H9 (cell line): ENCODE results near the gene ATP6AP1. TPM values are rescaled to one million over a fixed set of nuclear protein-coding genes. Genes with fewer than 3 reads are reported as not detected.

Source experiments
- DNase-seq: peaks from one replicate; pipeline ENCODE4 v3.0.0-alpha.2; 2017
- H2AFZ ChIP-seq: one replicate; pipeline ENCODE4 v1.6.1; 2013; ENCODE audit warnings: mild to moderate bottlenecking, low read length, control low read depth, moderate library complexity
- H2AK5ac ChIP-seq: 2 replicates; pipeline ENCODE4 v1.6.1; 2013; ENCODE audit warnings: low read length, control low read depth, mixed read lengths; ENCODE audit not compliant: insufficient read length
- H2BK120ac ChIP-seq: one replicate; pipeline ENCODE4 v1.6.1; 2013; ENCODE audit warnings: low read depth, mild to moderate bottlenecking, low read length, control low read depth, inconsistent platforms; ENCODE audit not compliant: poor library complexity, severe bottlenecking
- H2BK12ac ChIP-seq: 2 replicates; pipeline ENCODE4 v1.6.1; 2013; ENCODE audit warnings: low read length, control low read depth, mixed read lengths, low read depth; ENCODE audit not compliant: insufficient read length
- H2BK15ac ChIP-seq: 2 replicates; pipeline ENCODE4 v1.6.1; 2013; ENCODE audit warnings: low read depth, low read length, control low read depth
- H2BK20ac ChIP-seq: one replicate; pipeline ENCODE4 v1.6.1; 2013; ENCODE audit warnings: low read depth, mild to moderate bottlenecking, low read length, control low read depth, inconsistent platforms; ENCODE audit not compliant: poor library complexity, severe bottlenecking
- H2BK5ac ChIP-seq: 2 replicates; pipeline ENCODE4 v1.6.1; 2013; ENCODE audit warnings: low read length, control low read depth, mixed read lengths; ENCODE audit not compliant: insufficient read length
- H3K14ac ChIP-seq: 2 replicates; pipeline ENCODE4 v1.6.1; 2013; ENCODE audit warnings: low read length, control low read depth; ENCODE audit not compliant: insufficient read depth
- H3K18ac ChIP-seq: 2 replicates; pipeline ENCODE4 v1.6.1; 2013; ENCODE audit warnings: low read depth, mild to moderate bottlenecking, mixed read lengths, low read length, control low read depth; ENCODE audit not compliant: insufficient read length
- H3K23ac ChIP-seq: 2 replicates; pipeline ENCODE4 v1.6.1; 2013; ENCODE audit warnings: low read length, control low read depth, mixed read lengths, low read depth; ENCODE audit not compliant: insufficient read length
- H3K23me2 ChIP-seq: 2 replicates; pipeline ENCODE4 v1.6.1; 2013; ENCODE audit warnings: low read depth, mild to moderate bottlenecking, mixed read lengths, low read length, control low read depth; ENCODE audit not compliant: insufficient read length, poor library complexity, severe bottlenecking
- H3K27ac ChIP-seq: 2 replicates; pipeline ENCODE4 v1.5.1; 2013; ENCODE audit warnings: low read length, control low read depth, mixed read lengths, low read depth; ENCODE audit not compliant: insufficient read length
- H3K27me3 ChIP-seq: 2 replicates; pipeline ENCODE4 v1.6.1; 2013; ENCODE audit warnings: low read length, control low read depth, inconsistent platforms; ENCODE audit not compliant: insufficient read depth
- H3K4ac ChIP-seq: 2 replicates; pipeline ENCODE4 v1.6.1; 2013; ENCODE audit warnings: low read depth, mild to moderate bottlenecking, control low read depth, inconsistent platforms, low read length, moderate library complexity
- H3K4me1 ChIP-seq: 2 replicates; pipeline ENCODE4 v1.6.1; 2013; ENCODE audit warnings: low read length, control low read depth, inconsistent platforms; ENCODE audit not compliant: insufficient read depth
- H3K4me2 ChIP-seq: 2 replicates; pipeline ENCODE4 v1.6.1; 2013; ENCODE audit warnings: low read length, control low read depth, mixed read lengths; ENCODE audit not compliant: insufficient read length, insufficient read depth
- H3K56ac ChIP-seq: 2 replicates; pipeline ENCODE4 v1.6.1; 2013; ENCODE audit warnings: low read depth, mild to moderate bottlenecking, mixed read lengths, low read length, control low read depth; ENCODE audit not compliant: insufficient read length
- H3K79me1 ChIP-seq: 2 replicates; pipeline ENCODE4 v1.6.1; 2013; ENCODE audit warnings: low read depth, mild to moderate bottlenecking, moderate library complexity, low read length, control low read depth, inconsistent platforms; ENCODE audit not compliant: insufficient read depth, poor library complexity, severe bottlenecking
- H3K79me2 ChIP-seq: 2 replicates; pipeline ENCODE4 v1.6.1; 2013; ENCODE audit warnings: low read length, control low read depth, inconsistent platforms; ENCODE audit not compliant: insufficient read depth
- H3K9ac ChIP-seq: 2 replicates; pipeline ENCODE4 v1.6.1; 2013; ENCODE audit warnings: low read length, control low read depth, mixed read lengths; ENCODE audit not compliant: insufficient read length; ENCODE audit errors: extremely low read depth
- H3K9me3 ChIP-seq: one replicate; pipeline ENCODE4 v1.6.1; 2013; ENCODE audit warnings: low read depth, low read length, inconsistent platforms; ENCODE audit not compliant: control insufficient read depth
- H3T11ph ChIP-seq: one replicate; pipeline ENCODE4 v1.6.1; 2013; ENCODE audit warnings: mild to moderate bottlenecking, low read length, control low read depth, inconsistent platforms
- H4K20me1 ChIP-seq: one replicate; pipeline ENCODE4 v1.6.1; 2013; ENCODE audit not compliant: control insufficient read depth, insufficient read length, insufficient read depth
- H4K5ac ChIP-seq: 2 replicates; pipeline ENCODE4 v1.6.1; 2013; ENCODE audit warnings: low read depth, mild to moderate bottlenecking, mixed read lengths, low read length, control low read depth; ENCODE audit not compliant: insufficient read length
- H4K8ac ChIP-seq: replicated peaks from 2 replicates; pipeline ENCODE4 v1.6.1; 2013; ENCODE audit warnings: low read length, control low read depth, mixed read lengths, low read depth; ENCODE audit not compliant: insufficient read length
- H4K91ac ChIP-seq: 2 replicates; pipeline ENCODE4 v1.6.1; 2013; ENCODE audit warnings: low read depth, mild to moderate bottlenecking, moderate library complexity, mixed read lengths, low read length, control low read depth; ENCODE audit not compliant: insufficient read length
- H3K27ac Mint-ChIP-seq, 3 experiments: 2 replicates in 2 of 3; 3 replicates in 1 of 3; pipeline ENCODE4 v1.8.0; 2020 to 2021; ENCODE audit warnings: mixed read lengths in 3 of 3, mild to moderate bottlenecking in 1 of 3, moderate library complexity in 1 of 3
- H3K27me3 Mint-ChIP-seq: 2 replicates; pipeline ENCODE4 v1.8.0; 2021; ENCODE audit warnings: low read depth, mild to moderate bottlenecking, moderate library complexity, mixed read lengths
- H3K36me3 Mint-ChIP-seq, 3 experiments: 2 replicates in 2 of 3; 3 replicates in 1 of 3; pipeline ENCODE4 v1.8.0; 2020 to 2021; ENCODE audit warnings: low read depth in 3 of 3, mixed read lengths in 3 of 3; ENCODE audit not compliant: insufficient read depth in 1 of 3
- H3K4me1 Mint-ChIP-seq, 2 experiments: 2 replicates each; pipeline ENCODE4 v1.8.0; 2020; ENCODE audit warnings: mixed read lengths in 2 of 2
- H3K4me3 Mint-ChIP-seq, 2 experiments: 2 replicates in 1 of 2; 3 replicates in 1 of 2; pipeline ENCODE4 v1.8.0; 2020 to 2021; ENCODE audit warnings: mild to moderate bottlenecking in 2 of 2, mixed read lengths in 2 of 2, moderate library complexity in 1 of 2
- H3K9me3 Mint-ChIP-seq, 2 experiments: 2 replicates in 1 of 2; 3 replicates in 1 of 2; pipeline ENCODE4 v1.8.0; 2020; ENCODE audit warnings: mild to moderate bottlenecking in 2 of 2, mixed read lengths in 2 of 2, moderate library complexity in 1 of 2
- CTCF ChIP-seq: fragments of 200-600 bp; sonication (generic); conservative IDR thresholded peaks from 3 replicates; pipeline ENCODE4 v1.8.0; 2021; ENCODE audit warnings: antibody characterized with exemption, mild to moderate bottlenecking
- WGBS: extraction: QIAGEN DNeasy Blood & Tissue Kit; methylation state at CpG from one replicate; pipeline ENCODE4 v1.1.7; 2013; ENCODE audit warnings: missing lambda C conversion rate, low lambda C conversion rate, mixed read lengths; ENCODE audit not compliant: insufficient read length; ENCODE audit errors: extremely low coverage; 5-methylcytosine and 5-hydroxymethylcytosine counted together
- total RNA-seq: library from RNA; stranded (reverse); gene quantifications from 2 replicates; pipeline ENCODE4 v1.2.1, GENCODE V29; 2021

ATP6AP1 gene
- total RNA-seq, 1 experiment from 2014 or later: 45.6 TPM

- no peak overlapping the region for H3K23ac ChIP-seq
- H3K36me3 Mint-ChIP-seq: peaks cover 17 to 35% (median 21%) of the 10 kb centered on the region in 3 experiments
- H4K8ac ChIP-seq: no peak overlapping the region
- H3K4me1 Mint-ChIP-seq: peaks cover 10 to 15% of the 10 kb centered on the region in 2 experiments
- H3K18ac ChIP-seq: no peak overlapping the region
- no peaks in the 10 kb centered on the region for H3K27me3 Mint-ChIP-seq
- no peak overlapping the region for H3T11ph ChIP-seq
- H3K9me3 ChIP-seq: peaks cover 13% of the 10 kb centered on the region
- no peak overlapping the region for H4K91ac ChIP-seq
- no peaks in the 10 kb centered on the region for H3K27me3 ChIP-seq
- DNase-seq: peak; percentile 82
- no peak for TF ChIP-seq CTCF
- no peak overlapping the region for H3K9ac ChIP-seq
- H2BK15ac ChIP-seq: no peak overlapping the region
- no peak overlapping the region for H4K5ac ChIP-seq
- H2BK5ac ChIP-seq: no peak overlapping the region
- H3K4me3 Mint-ChIP-seq: peak overlapping the region; percentile 78 to 79
- H4K20me1 ChIP-seq: no peaks in the 10 kb centered on the region
- no peak overlapping the region for H2AK5ac ChIP-seq
- peaks cover 4% of the 10 kb centered on the region for H3K23me2 ChIP-seq
- H2AFZ ChIP-seq: no peak overlapping the region
- no peak overlapping the region for H3K4ac ChIP-seq
- no peaks in the 10 kb centered on the region for H3K79me1 ChIP-seq
- no CpG with 5 or more reads among the region's 29 CpGs for WGBS
- H2BK20ac ChIP-seq: no peak overlapping the region
- no peak overlapping the region for H3K14ac ChIP-seq
- no peak overlapping the region for H3K56ac ChIP-seq
- H2BK120ac ChIP-seq: no peak overlapping the region
- no peak overlapping the region for H3K27ac Mint-ChIP-seq
- H3K79me2 ChIP-seq: no peaks in the 10 kb centered on the region
- peak overlapping the region; percentile 43 for H3K4me2 ChIP-seq
- peaks cover 44 to 58% of the 10 kb centered on the region in 2 experiments for H3K9me3 Mint-ChIP-seq
- H2BK12ac ChIP-seq: no peak overlapping the region
- no peaks in the 10 kb centered on the region for H3K4me1 ChIP-seq
- no peak overlapping the region for H3K27ac ChIP-seq
These were observed 16.5 kb upstream of the ATP6AP1 start for GRCh38 chrX:154411981-154412340.
